ENCODE results near the gene MIOX. TPM values are rescaled to one million over a fixed set of nuclear protein-coding genes. Genes with fewer than 3 reads are reported as not detected.

The MIOX gene
- total RNA-seq, 1 donor from 2014 or later = not detected

- no peak for DNase-seq (ENCODE audit: low spot score)
- intact Hi-C loops (cut with DNase I) = no loop called here
These were observed 34.0 kb upstream of the MIOX start for GRCh38 chr22:50452649-50453048.

DNA sequence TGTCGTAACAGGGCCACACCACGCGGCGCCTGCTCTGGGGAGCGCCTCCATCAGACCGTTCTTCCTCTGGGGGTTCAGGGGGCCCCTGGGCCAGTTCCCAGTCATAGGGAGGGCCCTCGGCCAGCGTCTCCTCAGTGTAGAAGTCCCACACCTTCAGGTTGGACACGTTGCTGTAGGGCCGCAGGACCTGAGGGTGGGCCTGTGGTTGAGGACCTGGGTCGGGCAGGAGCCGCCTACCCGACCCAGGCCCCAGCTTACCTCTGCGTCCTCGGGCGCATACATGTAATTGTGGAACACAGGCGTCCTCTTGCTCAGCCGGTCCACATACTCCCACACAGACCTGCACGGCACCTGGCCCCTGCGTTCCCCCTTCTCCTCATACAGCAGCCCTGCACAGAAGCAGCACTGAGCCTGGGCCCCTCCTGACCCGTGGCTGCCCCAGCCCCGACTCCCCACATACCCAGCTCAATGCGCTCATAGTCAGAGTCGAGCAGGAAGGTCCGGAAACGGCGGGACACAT, 32.0 kb upstream of the MIOX start:
- DNase-seq (ENCODE audit: low spot score) = no peak
- intact Hi-C loops (cut with DNase I) = no loop called here

- intact Hi-C loops (cut with DNase I) = no loop called here
These were observed 31.5 kb upstream of the MIOX start for GRCh38 chr22:50455201-50455600.

GRCh38 chr22:50456026-50456425, 30.6 kb upstream of the MIOX start:
- DNase-seq (ENCODE audit: low spot score) = no peak
- intact Hi-C loops (cut with DNase I) = no loop called here

More at GRCh38 chr22:50455201-50455600, 31.5 kb upstream of the MIOX start:
- no peak for DNase-seq (ENCODE audit: low spot score)

DNA sequence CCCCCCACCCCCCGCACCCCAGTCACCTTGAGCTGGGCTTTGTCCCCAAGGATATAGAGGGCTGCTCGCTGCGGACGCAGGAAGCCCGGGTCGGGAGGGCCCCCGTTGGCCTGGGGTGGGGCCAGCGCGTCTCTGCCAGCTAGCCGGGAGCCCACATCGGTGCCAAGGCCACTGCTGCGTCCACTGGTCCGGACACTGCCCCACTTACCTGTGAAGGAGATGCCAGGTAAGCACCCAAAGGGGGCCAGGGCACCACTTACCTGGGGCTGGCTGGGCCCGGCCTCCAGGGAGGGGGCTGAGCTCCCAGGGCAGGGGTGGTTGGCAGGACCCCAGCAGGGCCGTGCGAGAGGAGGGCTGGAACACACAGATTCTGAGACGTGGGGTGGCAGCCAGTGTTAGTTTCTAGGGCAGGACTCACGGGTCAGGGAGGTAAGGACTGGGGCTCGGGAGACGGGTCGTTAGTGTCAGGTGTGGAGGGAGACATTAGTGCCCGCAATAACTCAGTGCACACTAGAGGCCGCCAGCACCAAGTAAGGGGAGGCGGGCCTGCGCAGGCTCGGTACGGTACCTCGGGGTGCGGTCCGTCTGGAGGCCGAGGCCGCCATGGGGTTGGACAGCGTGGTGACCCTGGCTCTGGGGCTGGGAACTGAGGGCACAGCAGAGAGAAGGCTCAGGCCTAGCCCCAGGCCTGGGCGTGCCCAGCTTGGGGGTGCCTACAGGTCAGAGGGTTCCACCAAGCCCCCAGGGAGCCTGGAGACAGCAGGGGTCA, 30.0 kb upstream of the MIOX start:
- no peak for DNase-seq (ENCODE audit: low spot score)
- intact Hi-C loops (cut with DNase I) = no loop called here

GRCh38 chr22:50459016-50459415, 27.6 kb upstream of the MIOX start:
- intact Hi-C loops (cut with DNase I) = no loop called here

DNA sequence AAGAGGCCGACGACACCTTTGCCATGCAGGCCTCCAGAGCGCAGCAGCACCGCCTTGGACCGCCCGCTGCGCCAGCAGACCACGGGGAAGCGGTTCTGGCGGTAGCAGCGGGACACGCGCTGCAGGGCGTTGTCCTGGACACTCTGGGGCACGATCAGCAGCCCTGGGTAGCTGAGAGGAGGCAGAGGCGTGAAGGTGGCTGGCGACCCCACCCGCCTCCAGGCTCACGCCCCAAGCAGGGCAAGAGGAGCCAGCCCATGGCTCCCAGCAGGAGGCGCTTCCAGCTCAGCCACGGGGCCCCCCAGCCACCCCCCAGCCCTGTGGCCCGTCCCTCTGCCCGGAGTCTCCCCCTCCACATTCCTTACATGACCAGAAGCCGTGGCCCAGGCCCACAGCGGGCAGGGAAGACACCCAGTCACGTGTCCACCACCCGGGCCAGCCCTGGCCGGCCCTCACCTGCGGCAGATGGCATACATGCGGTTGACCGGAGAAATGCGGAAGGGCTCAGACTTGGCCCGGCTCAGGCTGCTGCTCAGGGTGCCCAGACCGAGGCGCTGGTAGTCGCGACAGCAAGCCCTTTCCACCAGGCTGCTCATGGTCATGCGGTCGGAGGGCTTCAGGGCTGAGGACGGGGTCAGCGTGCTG, 27.0 kb upstream of the MIOX start:
- intact Hi-C loops (cut with DNase I) = no loop called here
- DNase-seq (ENCODE audit: low spot score) = no peak

More at GRCh38 chr22:50459016-50459415, 27.6 kb upstream of the MIOX start:
- DNase-seq (ENCODE audit: low spot score) = no peak

GRCh38 chr22:50460938-50461337, 25.7 kb upstream of the MIOX start:
- intact Hi-C loops (cut with DNase I) = no loop called here
- no peak for DNase-seq (ENCODE audit: low spot score)

GRCh38 chr22:50461536-50461935, 25.1 kb upstream of the MIOX start:
- intact Hi-C loops (cut with DNase I) = no loop called here
- DNase-seq (ENCODE audit: low spot score) = no peak

DNA sequence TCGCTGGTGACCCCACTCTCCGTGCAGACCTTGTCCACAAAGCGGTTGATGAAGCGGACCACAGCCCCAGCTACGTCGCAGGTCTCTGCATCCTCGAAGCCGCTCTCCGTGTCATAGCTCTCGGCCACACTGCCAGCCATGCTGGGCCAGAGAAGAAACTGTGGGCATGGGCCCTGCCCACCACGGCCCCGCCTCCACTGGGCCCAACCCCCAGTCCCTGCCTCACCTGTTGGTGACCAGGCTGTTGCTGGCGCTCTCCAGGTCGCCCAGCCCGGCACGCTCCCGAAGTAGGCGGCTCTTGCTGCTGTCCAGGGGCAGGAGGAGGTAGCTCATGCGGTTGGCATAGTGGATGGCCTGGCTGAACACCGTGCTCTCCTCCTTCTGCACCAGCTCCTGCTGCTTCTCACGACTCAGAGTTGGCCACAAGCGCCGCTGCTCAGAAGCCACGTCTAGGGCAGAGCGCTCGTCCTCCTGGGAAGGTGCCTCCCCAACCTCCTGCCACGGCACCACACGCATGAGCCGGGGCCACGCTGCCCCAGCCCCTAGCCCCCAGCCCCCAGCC, 24.6 kb upstream of the MIOX start:
- DNase-seq (ENCODE audit: low spot score) = no peak
- intact Hi-C loops (cut with DNase I) = no loop called here

- no peak for DNase-seq (ENCODE audit: low spot score)
These were observed 23.3 kb upstream of the MIOX start for GRCh38 chr22:50463188-50463900.

DNA sequence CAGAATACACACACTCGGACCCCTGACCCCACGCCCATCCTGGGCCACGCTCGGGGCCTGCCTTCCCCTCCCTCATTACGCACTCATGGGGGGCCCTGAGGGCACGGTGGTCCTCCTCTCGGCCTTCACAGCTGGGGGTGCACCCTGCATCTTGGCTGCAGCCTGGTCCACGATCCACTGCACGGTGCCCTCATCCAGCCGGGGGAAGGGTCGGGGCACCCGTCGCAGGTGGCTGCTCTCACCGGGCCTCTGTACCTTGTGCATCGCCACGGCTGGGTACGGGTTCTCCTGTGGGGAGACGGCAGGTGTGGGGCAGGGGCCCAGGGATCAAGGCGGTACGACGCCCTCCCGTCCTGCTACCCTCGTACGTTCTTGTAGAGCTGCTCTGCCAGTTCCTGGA, 22.2 kb upstream of the MIOX start:
- no peak for DNase-seq (ENCODE audit: low spot score)
- intact Hi-C loops (cut with DNase I) = no loop called here

More at GRCh38 chr22:50463188-50463900, 23.3 kb upstream of the MIOX start:
- intact Hi-C loops (cut with DNase I) = no loop called here

DNA sequence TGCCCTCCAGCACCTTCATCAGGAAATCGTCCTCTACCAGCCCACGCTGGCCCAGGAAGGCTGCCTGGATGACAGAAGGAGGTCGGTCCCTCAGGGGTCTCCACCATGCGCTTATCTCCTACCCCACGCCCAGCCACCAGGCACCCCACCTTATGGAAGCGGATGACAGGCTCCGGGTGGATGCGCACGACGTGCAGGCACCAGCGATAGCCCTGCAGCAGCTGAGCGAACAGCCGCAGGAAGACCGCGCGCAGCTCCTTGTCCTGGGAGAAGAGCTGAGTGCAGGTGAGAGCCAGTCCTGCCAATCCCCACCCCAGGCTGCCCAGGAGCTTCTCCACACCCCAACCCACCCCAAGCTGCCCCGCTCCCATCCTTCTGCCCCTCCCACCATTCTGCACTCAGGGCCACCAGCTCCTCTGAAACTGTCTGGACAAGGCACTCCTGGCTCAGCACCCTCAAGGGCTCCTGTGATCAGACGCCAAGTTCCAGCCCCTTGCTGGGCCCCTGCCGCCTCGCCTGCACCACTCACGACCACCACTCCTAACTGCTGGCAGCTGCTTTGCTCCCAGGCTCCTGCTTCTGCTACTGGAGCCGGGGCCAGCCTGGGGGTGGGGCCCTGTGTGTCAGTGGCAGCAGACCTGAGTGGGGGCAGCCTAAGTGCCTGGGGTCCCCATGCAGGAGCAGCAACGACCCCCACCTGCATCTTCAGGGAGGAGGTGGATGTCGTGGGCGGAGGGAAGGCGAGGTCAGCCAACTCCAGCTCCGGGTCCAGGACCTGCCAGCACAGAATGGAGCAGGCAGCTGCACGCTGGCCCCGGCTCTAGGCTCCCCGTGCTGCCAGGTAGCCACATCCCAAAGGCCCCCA, 21.4 kb upstream of the MIOX start:
- intact Hi-C loops (cut with DNase I) = no loop called here
- no peak for DNase-seq (ENCODE audit: low spot score)

GRCh38 chr22:50467341-50467740, 19.3 kb upstream of the MIOX start:
- intact Hi-C loops (cut with DNase I) = no loop called here
- no peak for DNase-seq (ENCODE audit: low spot score)

DNA sequence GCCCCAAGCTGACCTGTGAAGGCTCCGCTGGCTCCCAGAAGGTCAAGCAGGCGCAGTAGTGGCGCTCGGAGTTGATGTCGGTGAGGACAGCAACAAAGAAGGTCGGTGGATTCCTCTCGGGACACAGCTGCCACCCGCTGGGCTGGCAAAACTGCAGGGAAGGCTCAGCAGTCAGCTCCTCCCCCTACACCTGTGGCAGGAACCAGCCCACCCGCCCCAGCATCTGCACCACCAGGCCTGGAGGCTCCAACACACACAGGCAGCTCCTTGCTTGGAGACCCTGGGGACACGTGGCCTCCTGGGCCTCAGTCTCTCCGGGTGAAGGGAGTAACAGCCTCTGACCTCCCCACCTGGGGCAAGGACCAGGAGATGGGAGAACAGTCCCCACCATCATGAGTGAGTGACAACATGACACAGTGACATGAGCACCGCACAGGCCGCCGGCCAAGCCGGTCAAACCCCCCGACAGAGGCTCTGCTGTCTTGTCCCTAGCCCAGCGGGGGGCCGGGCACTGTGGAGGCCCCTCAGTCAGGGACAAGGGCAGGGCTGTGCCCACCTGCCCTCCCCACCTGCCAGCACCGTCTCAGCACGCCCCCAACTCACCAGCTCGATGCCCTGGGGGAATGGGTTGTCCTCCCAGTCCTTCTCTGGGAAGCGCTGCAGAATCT, 18.8 kb upstream of the MIOX start:
- intact Hi-C loops (cut with DNase I) = no loop called here
- DNase-seq (ENCODE audit: low spot score) = no peak

- intact Hi-C loops (cut with DNase I) = no loop called here
- DNase-seq (ENCODE audit: low spot score) = no peak
These were observed 18.0 kb upstream of the MIOX start for GRCh38 chr22:50468626-50469025.

- DNase-seq (ENCODE audit: low spot score) = no peak
- intact Hi-C loops (cut with DNase I) = no loop called here
These were observed 17.0 kb upstream of the MIOX start for GRCh38 chr22:50469377-50470305.

GRCh38 chr22:50470491-50470890, 16.2 kb upstream of the MIOX start:
- no peak for DNase-seq (ENCODE audit: low spot score)
- intact Hi-C loops (cut with DNase I) = no loop called here

Data from cardiac septum (tissue), 1 donor.